Mucosa of descending colon (tissue), 3 donors: ENCODE data around the gene TMEM63A. TPM values are rescaled to one million over a fixed set of nuclear protein-coding genes. Genes with fewer than 3 reads are reported as not detected.

Experiments
- ATAC-seq: fragments of 200-7000 bp; cut with Tn5 transposase; one replicate; pipeline ENCODE4 v1.9.1; 2020; ENCODE audit warnings: mild to moderate bottlenecking, moderate library complexity
- DNase-seq, 3 donors: peaks; one replicate each; pipeline ENCODE4 v3.0.0-alpha.2; 2020
- H3K36me3 ChIP-seq: fragments of 200-600 bp; one replicate; pipeline ENCODE4 v1.8.0; 2021; ENCODE audit warnings: low read depth, mild to moderate bottlenecking
- H3K4me1 ChIP-seq: fragments of 200-600 bp; one replicate; pipeline ENCODE4 v1.8.0; 2021; ENCODE audit warnings: low read depth, mild to moderate bottlenecking
- H3K4me3 ChIP-seq: fragments of 200-600 bp; one replicate; pipeline ENCODE4 v1.8.0; 2021; ENCODE audit warnings: mild to moderate bottlenecking
- H3K9me3 ChIP-seq: fragments of 200-600 bp; one replicate; pipeline ENCODE4 v1.8.0; 2021; ENCODE audit warnings: mild to moderate bottlenecking
- CTCF ChIP-seq: fragments of 200-600 bp; IDR thresholded peaks from one replicate; pipeline ENCODE4 v1.8.0; 2022; ENCODE audit warnings: antibody characterized with exemption, mild to moderate bottlenecking
- intact Hi-C, 2 donors: fragments of 100-400 bp; cut with DNase I in 1 of 2; cut with micrococcal nuclease in 1 of 2; formaldehyde crosslinking; loops; one replicate each; pipeline versions ENCODE4 v1.11.0 to v1.11.1; 2022; cut with DNase I, micrococcal nuclease
- total RNA-seq, 3 donors: library from RNA; stranded (reverse); fragmentation: NEBNext Ultra II Directional in 2 of 3; extraction: Animal tissue kit (Norgen Biotek cat#: 25700) in 2 of 3; gene quantifications; one replicate each; pipeline versions ENCODE4 v1.2.1 to v1.2.4, GENCODE V29; 2021 to 2023
- donor health status: DM: no; HTN: no; CAD: no; lungs with moderate emphysema.
- donor health status: DM: no; HTN: no; CAD: no.
- donor health status: DM: no; HTN: yes; CAD: no.

TMEM63A gene
- total RNA-seq, 3 donors from 2014 or later, result 115 to 192 (median 147) TPM

DNA sequence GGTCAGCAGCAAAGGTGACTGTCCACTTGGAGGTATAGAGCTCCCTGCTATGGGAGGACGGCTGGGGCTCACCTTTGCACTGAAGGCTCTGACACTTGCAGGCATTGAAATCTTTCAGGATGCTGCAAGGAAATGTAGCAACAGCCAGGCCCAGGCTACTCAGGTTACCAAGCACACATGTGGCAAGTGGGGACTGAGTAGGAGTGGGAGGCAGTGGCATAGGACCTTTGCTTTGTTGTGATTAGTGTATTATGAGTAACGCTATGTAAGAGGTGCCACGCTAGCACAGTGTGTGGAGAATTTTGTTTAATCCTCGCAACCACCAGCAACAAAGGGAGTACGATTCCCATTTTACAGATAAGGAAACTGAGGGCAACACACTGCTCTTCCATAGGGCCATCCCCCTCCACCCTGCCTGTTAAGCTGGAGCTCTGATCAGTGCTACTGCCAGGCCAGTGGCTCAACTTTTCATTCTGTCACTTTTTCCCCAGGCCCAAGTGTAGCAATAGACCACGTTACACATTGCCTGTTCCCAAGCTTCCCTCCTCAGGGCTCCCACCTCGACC is 21.2 kb downstream of the TMEM63A start:
- H3K4me1 ChIP-seq, result no peaks in the 10 kb centered on the region
- H3K36me3 ChIP-seq, result no peaks in the 10 kb centered on the region
- ATAC-seq (no peak), DNase-seq (no peak)
- intact Hi-C loops, result no loop called here
- no peaks in the 10 kb centered on the region for H3K9me3 ChIP-seq
- H3K4me3 ChIP-seq, result no peak overlapping the region
- TF ChIP-seq CTCF, result no peak

- Histone ChIP-seq H3K4me3 (no peak overlapping the region), H3K4me1 (no peaks in the 10 kb centered on the region), H3K9me3 (no peaks in the 10 kb centered on the region), H3K36me3 (no peaks in the 10 kb centered on the region)
- intact Hi-C loops, result no loop called here
- ATAC-seq, result no peak
- peak in 1 of 3 donors; percentile 25 for DNase-seq
- no peak for TF ChIP-seq CTCF
Observed at GRCh38 chr1:225860107-225860506, 22.1 kb downstream of the TMEM63A start.

DNA sequence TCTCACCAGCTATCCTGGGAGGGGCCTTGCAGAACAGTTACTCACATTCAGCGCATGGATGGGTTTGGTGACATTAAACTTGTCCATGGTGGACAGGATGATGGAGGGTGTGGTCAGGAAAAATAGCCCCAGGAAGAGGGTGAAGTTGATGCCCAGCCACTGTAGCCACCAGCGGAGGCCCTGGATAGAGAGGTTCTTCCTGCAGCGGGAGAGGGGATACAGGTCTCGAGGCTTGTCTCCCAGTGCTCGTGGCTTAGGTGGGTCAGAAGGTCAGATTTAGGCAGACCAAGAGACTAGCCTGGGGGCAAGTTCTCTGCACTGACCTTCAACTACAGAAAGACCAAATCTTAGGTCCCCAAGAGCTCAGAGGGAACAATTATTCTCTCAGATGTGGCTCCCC is 23.0 kb downstream of the TMEM63A start:
- Histone ChIP-seq H3K9me3 (no peaks in the 10 kb centered on the region), H3K36me3 (no peaks in the 10 kb centered on the region), H3K4me3 (no peak overlapping the region), H3K4me1 (no peaks in the 10 kb centered on the region)
- DNase-seq (peak in 1 of 3 donors; percentile 19), ATAC-seq (no peak)
- no peak for TF ChIP-seq CTCF
- intact Hi-C loops, result no loop called here

DNA sequence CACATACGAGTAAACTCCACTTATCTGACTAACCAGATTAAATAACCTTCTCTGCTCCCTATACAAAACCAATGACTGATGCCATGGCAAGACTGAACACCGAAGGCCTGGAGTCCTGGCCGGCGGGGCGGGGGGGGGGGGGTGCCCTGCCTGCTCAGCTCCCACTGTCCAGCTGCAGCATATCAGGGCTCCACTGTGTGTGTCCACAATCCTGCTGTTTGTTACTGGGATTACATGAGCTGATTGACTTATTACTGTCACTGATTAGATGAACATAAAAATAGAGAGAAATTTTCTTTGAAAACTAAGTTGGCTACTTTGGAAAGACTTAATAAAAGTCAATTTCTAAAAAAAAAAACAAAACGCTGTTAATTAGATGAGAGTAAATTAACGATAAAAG is 24.9 kb downstream of the TMEM63A start:
- no peak for TF ChIP-seq CTCF
- Histone ChIP-seq H3K4me1 (no peaks in the 10 kb centered on the region), H3K9me3 (no peaks in the 10 kb centered on the region), H3K4me3 (no peak overlapping the region), H3K36me3 (no peaks in the 10 kb centered on the region)
- intact Hi-C loops, result no loop called here
- no peak for ATAC-seq
- DNase-seq, result peak in 1 of 3 donors; percentile 5

DNA sequence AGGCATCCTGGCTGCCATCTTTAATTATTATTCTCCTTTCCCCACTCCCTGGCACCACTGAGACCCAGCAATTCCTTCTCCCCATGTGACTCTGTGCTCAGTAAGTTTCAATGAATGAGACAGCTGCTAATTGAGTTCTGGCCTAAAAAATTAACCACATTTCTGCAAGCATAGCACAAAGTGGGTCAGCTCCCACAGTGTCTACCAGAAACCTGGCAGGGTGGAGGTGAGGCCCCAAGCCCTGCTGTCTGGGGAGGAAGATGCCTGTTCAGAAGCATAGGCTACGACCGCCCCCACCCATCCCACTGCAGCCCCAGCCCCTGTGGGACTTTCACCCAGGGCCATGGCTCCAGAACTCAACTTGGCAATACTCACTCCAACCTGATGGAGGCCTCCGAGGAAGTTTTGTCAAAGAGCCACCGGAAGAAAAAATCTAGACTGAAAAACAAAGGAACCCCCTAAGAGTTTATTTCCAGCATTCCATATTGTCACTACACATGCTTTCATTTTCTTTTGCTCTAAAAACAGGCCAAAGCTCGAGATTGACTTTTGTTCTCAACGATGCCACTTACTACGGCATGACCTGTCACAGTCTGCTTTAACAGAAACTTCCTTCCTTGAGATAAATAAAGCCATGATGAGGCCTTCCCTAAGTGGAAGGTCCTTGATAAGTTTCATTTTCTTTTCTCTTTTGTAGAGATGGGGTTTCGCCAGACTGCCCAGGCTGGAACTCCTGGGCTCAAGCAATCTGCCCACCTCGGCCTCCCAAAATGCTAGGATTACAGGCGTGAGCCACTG is 26.5 kb downstream of the TMEM63A start:
- Histone ChIP-seq H3K4me3 (no peak overlapping the region), H3K9me3 (no peaks in the 10 kb centered on the region), H3K36me3 (no peaks in the 10 kb centered on the region), H3K4me1 (no peaks in the 10 kb centered on the region)
- intact Hi-C loops, result no loop called here
- ATAC-seq (no peak), DNase-seq (peak in 1 of 3 donors; percentile 36)
- no peak for TF ChIP-seq CTCF
